OCI-LY7 (cell line): ENCODE data around the gene MECR. TPM values are rescaled to one million over a fixed set of nuclear protein-coding genes. Genes with fewer than 3 reads are reported as not detected.

Experiments used
- BruUV-seq: library from RNA; stranded (reverse); fragments of 400-500 nt; replicated peaks from 2 replicates; lab custom pipeline; 2021; lab: Mats Ljungman, UMichigan
- CTCF ChIA-PET: fragments of 300-600 bp; sonication (Branson Sonifier 250); formaldehyde crosslinking; loops from one replicate; lab custom pipeline; 2022; ENCODE audit warnings: antibody characterized with exemption; ENCODE audit not compliant: unreplicated experiment; lab: Charles Lee
- POLR2A ChIA-PET: fragments of 300-600 bp; sonication (Branson Sonifier 250); formaldehyde crosslinking; loops from one replicate; lab custom pipeline; 2022; ENCODE audit warnings: antibody characterized with exemption; lab: Charles Lee
- DNase-seq: peaks from one replicate; pipeline ENCODE4 v3.0.0-alpha.2; 2015; ENCODE audit warnings: low spot score
- H2AFZ ChIP-seq: fragments of 200-600 bp; sonication (generic), shearing (Covaris generic); 2 replicates; pipeline ENCODE4 v1.6.1; 2014; ENCODE audit warnings: mild to moderate bottlenecking, antibody characterized with exemption, low read length, moderate library complexity
- H3K27ac ChIP-seq: fragments of 200-600 bp; sonication (generic); 2 replicates; pipeline ENCODE4 v1.5.1; 2014; ENCODE audit warnings: mixed run types, low read depth, mild to moderate bottlenecking, moderate library complexity, low read length, inconsistent platforms; ENCODE audit not compliant: poor library complexity, severe bottlenecking
- H3K36me3 ChIP-seq: fragments of 200-600 bp; sonication (generic); 2 replicates; pipeline ENCODE4 v1.6.1; 2014; ENCODE audit warnings: mild to moderate bottlenecking, antibody characterized with exemption, low read length, moderate library complexity, mixed read lengths; ENCODE audit not compliant: insufficient read depth
- H3K4me1 ChIP-seq: fragments of 200-600 bp; sonication (generic); 2 replicates; pipeline ENCODE4 v1.5.1; 2014; ENCODE audit warnings: mild to moderate bottlenecking, low read length; ENCODE audit not compliant: insufficient read depth, poor library complexity, severe bottlenecking
- H3K4me2 ChIP-seq: fragments of 200-600 bp; sonication (generic); 2 replicates; pipeline ENCODE4 v1.6.1; 2014; ENCODE audit warnings: mild to moderate bottlenecking, low read length
- H3K4me3 ChIP-seq: fragments of 200-600 bp; sonication (generic); 2 replicates; pipeline ENCODE4 v1.5.1; 2014; ENCODE audit warnings: mild to moderate bottlenecking, low read depth, low read length; ENCODE audit not compliant: poor library complexity, severe bottlenecking
- H3K79me2 ChIP-seq: fragments of 200-600 bp; sonication (generic); 2 replicates; pipeline ENCODE4 v1.6.1; 2016; ENCODE audit warnings: low read depth, mild to moderate bottlenecking, low read length, moderate library complexity, mixed read lengths; ENCODE audit not compliant: insufficient read depth
- H3K9me2 ChIP-seq: fragments of 200-600 bp; sonication (generic); 2 replicates; pipeline ENCODE4 v1.6.1; 2016; ENCODE audit warnings: mild to moderate bottlenecking, low read length, mixed read lengths; ENCODE audit not compliant: insufficient read depth
- H3K9me3 ChIP-seq: fragments of 200-600 bp; sonication (generic); 2 replicates; pipeline ENCODE4 v1.6.1; 2014; ENCODE audit warnings: mild to moderate bottlenecking, mixed run types, low read length, mixed read lengths
- H4K20me1 ChIP-seq: fragments of 200-600 bp; sonication (generic); 2 replicates; pipeline ENCODE4 v1.6.1; 2014; ENCODE audit warnings: mild to moderate bottlenecking, antibody characterized with exemption, low read length, moderate library complexity, mixed read lengths; ENCODE audit not compliant: insufficient read depth
- EZH2phosphoT487 ChIP-seq: fragments of 200-600 bp; sonication (generic); IDR thresholded peaks from 2 replicates; pipeline ENCODE4 v1.6.1; 2018; ENCODE audit warnings: low read depth, borderline replicate concordance, mild to moderate bottlenecking, mixed run types, antibody characterized with exemption, low read length, moderate library complexity, mixed read lengths
- intact Hi-C: fragments of 100-400 bp; cut with micrococcal nuclease; formaldehyde crosslinking; loops from one replicate; pipeline ENCODE4 v1.10.0; 2022; ENCODE audit not compliant: unreplicated experiment
- total RNA-seq, 2 experiments: library from RNA; depleted of rRNA in 1 of 2; stranded (reverse); fragments of >200 nt in 1 of 2; shearing (Covaris generic) in 1 of 2; gene quantifications; 2 replicates each; pipeline ENCODE4 v1.2.3, GENCODE V29; 2014 to 2022
- TF ChIP-seq, protein P1 (sequence below): fragments of 200-600 bp; sonication (generic); conservative IDR thresholded peaks from 2 replicates; pipeline ENCODE4 v1.5.1; 2014; ENCODE audit warnings: mild to moderate bottlenecking, antibody characterized with exemption, low read length, moderate library complexity, mixed read lengths

Gene MECR
- total RNA-seq, 2 experiments from 2014 or later = 33.3 to 33.5 TPM

DNA sequence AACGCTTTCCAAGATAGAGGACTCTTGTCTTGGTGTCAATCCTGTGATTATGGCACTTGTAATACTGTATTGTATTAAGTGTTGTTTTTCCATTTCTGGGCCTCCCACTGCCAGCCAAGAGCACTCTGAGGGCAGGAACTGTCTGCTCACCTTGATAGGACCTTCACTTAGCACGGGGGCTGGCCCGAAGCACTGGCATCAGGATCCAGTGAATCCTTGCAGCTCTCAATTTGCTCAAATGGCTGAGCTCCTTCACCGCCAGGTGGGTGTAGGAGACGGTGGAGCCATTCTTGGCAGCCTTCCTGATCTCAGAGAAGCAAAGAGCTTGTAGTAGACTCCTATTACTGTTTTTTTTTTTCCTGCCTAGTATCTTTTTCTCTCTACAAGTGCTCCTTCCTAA, 17.7 kb downstream of the MECR start:
- Histone ChIP-seq H3K9me3 (no peaks in the 10 kb centered on the region), H3K4me3 (no peak overlapping the region), H3K4me1 (no peaks in the 10 kb centered on the region), H3K4me2 (no peak overlapping the region), H4K20me1 (no peaks in the 10 kb centered on the region), H3K79me2 (no peaks in the 10 kb centered on the region), H2AFZ (no peak overlapping the region), H3K27ac (no peak overlapping the region), H3K9me2 (no peaks in the 10 kb centered on the region), H3K36me3 (peaks cover 48% of the 10 kb centered on the region)
- ChIA-PET POLR2A (no interaction called here), CTCF (no interaction called here)
- intact Hi-C loops = no loop called here
- DNase-seq = no peak
- no peak for TF ChIP-seq EZH2phosphoT487
- TF ChIP-seq, protein P1, sequence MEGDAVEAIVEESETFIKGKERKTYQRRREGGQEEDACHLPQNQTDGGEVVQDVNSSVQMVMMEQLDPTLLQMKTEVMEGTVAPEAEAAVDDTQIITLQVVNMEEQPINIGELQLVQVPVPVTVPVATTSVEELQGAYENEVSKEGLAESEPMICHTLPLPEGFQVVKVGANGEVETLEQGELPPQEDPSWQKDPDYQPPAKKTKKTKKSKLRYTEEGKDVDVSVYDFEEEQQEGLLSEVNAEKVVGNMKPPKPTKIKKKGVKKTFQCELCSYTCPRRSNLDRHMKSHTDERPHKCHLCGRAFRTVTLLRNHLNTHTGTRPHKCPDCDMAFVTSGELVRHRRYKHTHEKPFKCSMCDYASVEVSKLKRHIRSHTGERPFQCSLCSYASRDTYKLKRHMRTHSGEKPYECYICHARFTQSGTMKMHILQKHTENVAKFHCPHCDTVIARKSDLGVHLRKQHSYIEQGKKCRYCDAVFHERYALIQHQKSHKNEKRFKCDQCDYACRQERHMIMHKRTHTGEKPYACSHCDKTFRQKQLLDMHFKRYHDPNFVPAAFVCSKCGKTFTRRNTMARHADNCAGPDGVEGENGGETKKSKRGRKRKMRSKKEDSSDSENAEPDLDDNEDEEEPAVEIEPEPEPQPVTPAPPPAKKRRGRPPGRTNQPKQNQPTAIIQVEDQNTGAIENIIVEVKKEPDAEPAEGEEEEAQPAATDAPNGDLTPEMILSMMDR = no peak
- no TSS peak for BruUV-seq

DNA sequence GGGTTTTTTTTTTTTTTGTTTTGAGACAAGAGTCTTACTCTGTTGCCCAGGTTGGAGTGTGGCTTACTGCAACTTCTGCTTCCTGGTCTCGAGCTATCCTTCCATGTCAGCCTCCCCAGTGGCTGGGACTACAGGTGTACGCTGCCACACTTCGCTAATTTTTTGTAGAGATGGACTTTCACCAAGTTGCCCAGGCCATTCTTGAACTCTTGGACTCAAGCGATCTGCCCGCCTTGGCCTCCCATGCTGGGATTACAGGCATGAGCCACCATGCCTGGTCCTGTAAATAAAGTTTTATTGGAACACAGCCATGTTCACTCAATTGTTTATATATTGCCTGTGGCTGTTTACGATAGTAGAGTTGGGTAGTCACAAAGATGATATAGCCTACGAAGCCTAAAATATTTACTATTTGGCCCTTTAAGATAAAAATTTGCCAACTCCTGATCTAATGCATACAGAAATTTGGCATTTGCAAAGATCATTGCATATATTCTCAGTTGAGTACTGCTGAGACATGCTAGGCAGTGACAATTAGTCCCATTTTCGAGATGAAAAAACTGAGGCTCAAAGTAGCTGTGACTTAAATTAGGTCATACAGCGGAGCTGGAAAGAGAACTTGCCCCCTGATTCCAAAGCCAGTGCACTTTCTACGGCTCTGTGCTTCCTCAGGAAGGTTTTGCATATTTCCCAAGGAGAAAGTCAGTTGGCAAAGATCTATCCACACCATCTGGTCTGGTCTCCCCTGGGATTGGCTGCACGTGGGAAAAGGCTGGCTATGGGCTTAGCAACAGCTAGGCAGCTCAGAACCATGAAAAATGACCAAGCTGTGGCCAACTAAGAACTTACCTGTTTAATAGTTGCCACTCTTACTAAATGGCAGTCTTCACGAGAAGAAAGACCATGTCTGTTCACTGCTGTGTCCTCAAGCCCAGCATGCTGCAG, 19.4 kb downstream of the MECR start:
- POLR2A ChIA-PET = interaction anchor here (0.7 kb wide), 1 partner anchor 29 kb away, joined by 3 read pairs; no protein-coding TSS in a partner anchor
- Histone ChIP-seq H3K36me3 (peaks cover 47% of the 10 kb centered on the region), H4K20me1 (no peaks in the 10 kb centered on the region), H3K4me3 (no peak overlapping the region), H3K4me1 (no peaks in the 10 kb centered on the region), H3K4me2 (no peak overlapping the region), H3K27ac (no peak overlapping the region), H3K9me3 (no peaks in the 10 kb centered on the region), H3K9me2 (no peaks in the 10 kb centered on the region), H2AFZ (no peak overlapping the region), H3K79me2 (no peaks in the 10 kb centered on the region)
- intact Hi-C loops = no loop called here
- CTCF ChIA-PET = no interaction called here
- no peak for TF ChIP-seq EZH2phosphoT487
- TF ChIP-seq, protein P1 = no peak
- no TSS peak for BruUV-seq
- no peak for DNase-seq
